Stimulated activated CD4-positive, alpha-beta T cell treated with anti-CD3 and anti-CD28 coated beads, Interleukin-2, amount 100 ng/mL, for 24 hours (primary cell): ENCODE results near the gene TREH.
"Not testable (repeated sequence)": the region's sequence is repeated elsewhere in the genome, so short reads cannot be mapped to it uniquely, and the experiment has no call there.

ENCODE experiments used
- DNase-seq, 2 donors: peaks; one replicate each; pipeline ENCODE4 v3.0.0-alpha.2; 2020

The TREH gene

GRCh38 chr11:118627566-118627965, 51.9 kb downstream of the TREH start:
- DNase-seq: no peak

DNA sequence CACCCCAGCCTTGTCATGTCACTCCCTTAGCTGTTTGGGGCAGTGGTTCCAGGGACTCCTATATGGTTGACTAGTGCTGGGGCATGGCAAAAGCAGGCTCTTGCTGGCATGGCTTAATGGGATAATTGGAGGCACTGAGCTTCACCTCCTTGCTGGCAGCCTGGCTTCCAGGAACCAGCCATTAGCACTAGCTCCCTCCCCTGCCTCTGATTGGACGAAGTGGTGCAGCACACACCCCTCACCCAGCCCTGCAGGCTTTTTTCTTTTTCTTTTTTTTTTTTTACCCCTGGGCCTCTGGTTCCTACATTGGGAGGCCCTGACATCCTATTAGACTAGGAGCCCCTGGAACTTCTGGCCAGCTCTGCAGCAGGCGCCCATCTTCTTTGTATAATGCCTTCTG, 53.5 kb downstream of the TREH start:
- DNase-seq: no peak

DNA sequence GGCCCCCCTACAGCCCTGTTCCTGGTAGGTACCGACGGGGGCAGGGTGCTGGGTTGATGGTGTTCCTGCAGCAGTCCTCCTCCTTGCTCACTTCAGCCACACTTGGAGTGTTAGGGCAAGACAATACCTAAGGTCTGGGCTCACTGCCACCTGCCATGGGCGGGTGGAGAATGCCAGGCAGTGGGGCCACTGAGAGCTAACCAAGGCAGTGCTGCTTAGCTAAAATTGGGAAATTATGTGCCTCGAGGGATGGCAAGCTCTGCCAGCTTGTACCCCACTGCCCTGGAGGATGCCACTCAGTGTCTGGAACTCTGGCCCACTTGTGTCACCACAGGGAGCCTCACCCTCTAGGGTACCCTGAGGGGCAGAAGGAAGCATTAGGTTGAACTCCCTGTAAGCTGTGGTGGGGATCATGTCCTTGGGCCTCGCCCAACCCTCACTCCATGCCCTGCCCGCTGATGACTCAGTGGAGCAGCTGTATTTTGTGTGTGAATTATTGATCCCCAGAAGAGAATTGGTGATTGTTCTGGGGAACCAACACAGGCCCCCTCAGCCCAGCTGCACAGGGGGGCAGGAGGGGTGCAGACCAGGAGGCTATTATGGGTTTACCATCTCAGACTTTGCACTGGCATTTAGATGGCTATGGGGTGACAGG, 54.3 kb downstream of the TREH start:
- DNase-seq: no peak

DNA sequence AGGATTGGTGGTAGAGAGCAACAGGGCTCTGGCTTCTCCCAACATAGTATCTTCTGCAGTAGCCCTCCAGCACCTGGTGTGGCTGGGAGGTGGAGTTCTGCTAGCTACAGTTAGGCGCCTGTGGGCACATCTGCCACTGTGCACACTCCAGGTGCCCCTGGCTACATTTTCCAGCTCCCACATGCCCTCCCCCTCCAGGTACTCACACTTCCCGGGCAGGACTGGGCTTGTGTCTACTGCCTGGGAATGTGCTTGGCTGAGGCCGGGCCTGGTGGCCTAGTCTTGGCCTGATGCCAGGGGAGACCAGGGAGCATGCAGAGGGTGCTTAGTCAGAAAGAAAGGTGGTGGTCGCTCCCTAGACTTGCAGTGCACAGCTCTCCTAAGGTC, 56.2 kb downstream of the TREH start:
- DNase-seq: no peak

DNA sequence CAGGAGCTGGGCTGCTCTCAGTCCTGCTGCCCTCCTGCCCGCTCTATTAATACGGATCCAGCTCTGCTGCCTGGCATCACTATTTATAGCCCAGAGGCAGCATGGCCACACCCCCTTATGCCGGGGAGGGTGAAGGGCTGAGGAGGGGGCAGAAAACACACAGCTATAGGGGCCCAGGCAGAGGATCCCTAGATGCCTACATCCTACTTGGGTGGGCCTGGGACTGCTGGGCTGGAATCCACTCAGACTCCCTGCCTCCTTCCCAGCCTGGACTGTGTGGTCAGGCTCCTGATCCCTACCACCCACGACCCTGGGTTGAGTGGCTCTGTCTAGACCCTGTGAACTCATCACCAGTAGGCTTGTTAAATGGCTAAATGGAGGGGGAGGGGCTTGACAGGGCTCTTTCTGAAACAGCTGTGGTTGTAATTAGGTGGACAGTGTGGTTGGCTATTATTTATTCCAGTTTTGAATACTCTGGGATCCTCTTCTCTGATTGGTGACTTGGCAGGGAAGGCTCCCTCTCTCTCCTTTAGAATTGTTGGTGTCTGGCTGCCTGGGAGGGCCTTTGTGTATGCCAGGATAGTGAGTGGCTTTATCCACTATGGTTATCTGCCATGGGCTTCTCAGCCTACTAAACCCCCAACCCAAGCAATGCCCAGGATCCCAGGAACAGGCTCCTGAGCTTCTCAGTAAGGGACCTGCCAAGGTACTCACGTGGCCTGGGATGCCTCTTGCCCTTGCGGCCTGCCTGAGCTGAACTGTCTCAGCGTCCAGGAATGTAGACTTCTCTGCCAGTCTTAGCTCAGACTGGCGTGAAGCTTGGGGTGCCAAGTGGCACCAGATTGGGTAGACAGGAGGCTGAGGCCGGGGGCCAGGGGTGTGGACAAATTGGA, 56.8 kb downstream of the TREH start:
- DNase-seq: no peak

DNA sequence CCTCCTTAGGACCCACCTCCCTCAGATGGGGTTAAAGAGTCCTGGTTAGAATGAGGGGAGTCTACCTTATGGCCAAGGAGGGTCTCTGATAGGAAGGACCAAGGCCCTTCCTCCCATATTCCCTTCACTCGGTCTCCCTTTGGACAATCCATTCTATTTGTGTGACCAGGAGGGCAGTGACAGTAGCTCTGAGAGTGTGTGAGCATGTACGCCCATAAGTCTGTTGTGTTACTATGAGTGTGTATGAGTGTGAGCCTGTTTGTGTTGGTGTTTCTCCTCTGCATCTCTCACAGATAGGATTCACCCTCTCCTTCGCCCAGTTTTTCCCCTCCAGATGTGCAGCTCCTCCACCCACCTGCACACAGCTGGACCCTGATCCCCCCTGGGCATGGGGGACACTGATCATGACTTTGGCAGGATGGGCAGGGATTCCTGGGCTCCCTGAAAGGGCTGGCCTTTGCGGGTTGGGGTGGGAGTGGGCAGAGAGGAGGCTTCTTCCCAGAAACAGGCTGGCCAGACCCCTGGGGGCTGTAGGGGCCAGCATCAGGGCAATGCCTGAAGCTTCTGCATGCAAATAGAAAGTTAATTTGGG, 57.6 kb downstream of the TREH start:
- DNase-seq: no peak

- peak; percentile 33 to 51 for DNase-seq
Measured at GRCh38 chr11:118621071-118621783, 58.2 kb downstream of the TREH start.

DNA sequence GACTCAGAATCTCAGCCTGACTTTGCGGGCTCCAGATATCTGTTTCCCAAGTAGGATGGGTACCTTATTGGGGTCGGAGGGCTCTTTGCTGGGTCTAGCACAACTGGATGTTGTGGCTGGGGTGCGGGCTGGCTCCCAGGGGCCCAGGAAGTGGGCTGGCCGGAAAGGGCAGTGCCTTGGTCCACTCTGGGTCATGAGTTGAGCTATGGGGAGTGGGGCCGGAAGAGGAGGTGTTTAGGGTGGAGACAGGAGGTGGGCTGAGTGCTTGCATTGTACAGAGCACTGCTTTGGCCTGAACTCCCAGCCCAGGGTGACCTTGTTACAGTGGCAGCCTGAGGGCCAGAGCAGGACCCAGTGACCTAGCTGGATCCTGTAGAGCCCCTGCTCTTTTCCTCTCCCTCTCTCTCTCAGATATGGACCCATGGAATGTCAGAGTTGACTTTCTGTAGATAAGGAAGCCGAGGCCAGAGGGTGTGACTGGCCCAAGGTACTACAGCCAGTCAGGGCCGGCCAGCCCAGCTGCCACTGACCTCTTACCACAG, 58.9 kb downstream of the TREH start:
- no peak for DNase-seq

DNA sequence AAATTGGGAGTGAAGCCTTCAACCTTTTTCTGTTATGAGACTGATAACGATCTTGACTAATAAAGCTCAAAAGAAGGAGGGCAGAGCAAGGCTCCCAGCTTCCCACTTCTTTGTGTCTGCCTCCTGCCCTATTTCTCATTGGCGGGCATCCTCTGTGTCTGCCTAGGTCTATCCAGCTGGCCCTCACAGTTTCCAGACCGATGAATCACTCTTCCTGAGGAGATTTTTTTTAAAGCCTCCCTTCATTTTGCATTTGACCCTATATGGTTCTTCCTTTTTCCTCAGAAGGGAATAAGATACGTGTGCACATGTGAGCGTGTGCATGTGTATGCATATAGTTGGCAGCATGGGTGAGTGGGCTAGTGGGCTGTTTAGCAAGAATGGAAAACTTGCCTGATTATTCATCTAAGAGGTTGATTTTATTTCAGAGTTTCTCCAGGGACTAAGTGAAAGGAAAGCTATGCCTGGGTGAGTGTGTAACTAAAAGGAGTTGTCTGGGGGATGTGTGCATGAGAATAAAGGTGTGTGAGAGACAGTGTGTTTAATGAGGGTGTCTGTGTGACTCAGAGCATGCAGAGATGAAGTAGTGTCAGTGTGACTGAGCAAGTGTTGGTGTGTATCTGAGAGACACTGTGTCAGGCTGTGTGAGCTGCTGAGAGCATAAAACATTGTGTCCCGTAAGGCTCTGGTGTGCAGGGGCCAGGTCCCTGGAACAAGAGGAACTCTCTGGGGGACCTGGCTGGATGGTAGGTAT, 59.8 kb downstream of the TREH start:
- DNase-seq: no peak

DNA sequence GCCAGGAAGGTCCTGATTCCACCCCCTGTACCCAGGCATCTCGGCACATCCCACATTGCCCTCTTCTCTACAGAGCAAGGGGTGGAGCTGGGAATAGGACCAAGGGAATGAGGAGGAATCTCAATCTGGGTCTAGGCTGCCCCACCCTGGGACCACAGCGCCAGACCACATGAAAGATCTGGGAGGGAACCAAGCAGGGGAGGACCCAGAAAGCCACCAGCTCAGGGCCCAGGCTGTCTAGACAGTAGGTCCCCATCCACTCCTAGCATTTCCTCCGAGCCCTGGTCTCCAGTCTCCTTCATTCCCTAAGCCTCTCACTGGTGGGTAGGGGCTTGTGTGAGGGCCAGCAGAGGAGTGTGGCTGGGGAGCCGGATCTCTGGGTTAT, 60.5 kb downstream of the TREH start:
- DNase-seq: no peak

DNA sequence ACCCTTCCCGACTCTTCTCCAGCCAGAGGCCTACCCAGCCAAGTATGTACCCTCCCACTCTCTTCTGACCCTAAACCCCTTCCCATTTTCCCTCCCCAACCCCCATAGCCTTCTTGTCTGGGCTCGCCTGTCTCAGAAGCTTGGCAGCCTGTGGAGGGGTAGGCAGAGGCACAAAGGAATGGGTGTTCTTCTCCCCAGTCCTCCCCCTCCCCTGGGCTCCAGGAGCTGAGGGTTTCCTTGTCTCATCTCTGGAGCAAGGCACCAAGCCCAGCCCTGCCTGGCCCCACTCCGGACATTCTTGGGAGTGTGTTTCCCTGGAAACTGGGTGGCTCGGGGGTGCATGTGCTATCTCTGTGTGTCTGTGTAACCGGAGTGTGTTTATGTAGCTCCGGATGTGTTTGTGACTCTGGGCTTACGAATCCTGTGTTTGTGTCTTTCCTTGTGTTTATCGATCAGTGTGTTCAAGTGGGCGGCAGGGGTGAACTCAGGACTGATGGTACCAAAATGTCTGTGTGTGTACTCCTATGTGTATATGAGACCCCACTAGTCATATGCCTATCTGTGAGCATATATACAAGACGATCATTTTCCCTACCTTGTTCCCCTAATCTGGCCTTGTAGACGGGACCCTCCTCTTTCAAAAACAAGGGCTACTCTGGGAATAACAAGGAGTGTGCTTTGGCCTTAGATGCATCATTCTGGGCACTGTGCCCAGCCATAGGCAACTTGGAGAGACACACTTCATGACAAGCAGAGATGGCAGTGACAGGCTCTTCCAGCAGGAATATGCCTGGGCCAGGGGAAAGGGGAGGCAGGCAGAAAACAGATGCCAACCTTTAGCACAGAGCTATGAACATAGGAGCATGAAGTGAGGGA, 61.1 kb downstream of the TREH start:
- DNase-seq: no peak

DNA sequence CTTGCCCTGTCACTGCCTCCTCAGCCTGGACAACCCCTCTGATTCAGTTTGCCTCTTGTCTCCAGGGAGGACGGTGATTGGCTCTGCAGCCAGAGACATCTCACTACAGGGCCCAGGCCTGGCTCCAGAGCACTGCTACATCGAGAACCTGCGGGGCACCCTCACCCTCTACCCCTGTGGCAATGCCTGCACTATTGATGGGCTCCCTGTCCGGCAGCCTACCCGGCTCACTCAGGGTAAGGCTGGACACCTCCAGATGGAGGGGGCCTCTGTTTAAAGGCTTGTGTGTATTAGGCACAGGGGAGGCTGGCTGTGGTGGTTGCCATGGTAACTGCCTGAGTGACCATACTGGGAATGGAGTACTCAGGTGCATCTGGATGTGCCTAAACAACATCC, 63.5 kb downstream of the TREH start:
- no peak for DNase-seq

DNA sequence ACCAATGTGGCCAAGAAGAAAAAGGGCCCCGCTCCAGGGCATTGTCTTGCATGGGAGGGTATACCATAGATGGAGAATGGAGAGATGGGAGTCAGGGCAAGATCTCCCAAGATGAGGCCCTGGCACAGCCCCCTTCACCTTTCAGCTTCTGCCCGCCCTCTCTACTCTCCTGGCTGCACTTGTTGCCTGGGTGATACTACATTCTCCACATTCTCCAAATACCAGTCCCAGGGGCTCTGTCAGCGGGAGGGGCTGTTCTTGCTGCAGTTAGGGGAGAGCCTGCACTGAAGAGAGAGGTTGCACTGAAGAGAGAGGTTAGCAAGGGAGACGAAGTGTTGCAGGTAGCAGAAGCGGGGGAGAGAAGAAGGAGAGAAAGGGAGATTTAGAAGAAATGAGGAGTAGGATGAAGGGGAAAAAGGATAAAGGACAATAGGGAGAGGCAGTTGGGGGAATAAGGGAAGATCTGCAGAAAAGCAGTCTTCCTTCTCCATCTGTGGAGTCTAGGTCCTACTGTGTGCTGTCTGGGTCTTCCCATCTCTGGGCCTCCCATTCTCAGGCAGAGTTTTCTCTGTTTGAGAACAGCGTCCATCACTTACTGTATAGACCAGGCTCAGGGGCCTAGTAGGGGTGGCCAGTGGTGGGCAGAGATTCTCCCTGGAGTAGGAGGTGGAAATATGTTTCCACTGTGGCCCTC, 64.0 kb downstream of the TREH start:
- no peak for DNase-seq

- DNase-seq: no peak
Measured at GRCh38 chr11:118614511-118614910, 64.9 kb downstream of the TREH start.

GRCh38 chr11:118612378-118612777, 67.1 kb downstream of the TREH start:
- DNase-seq: no peak

GRCh38 chr11:118611433-118611795, 68.0 kb downstream of the TREH start:
- not testable (repeated sequence) for DNase-seq

DNA sequence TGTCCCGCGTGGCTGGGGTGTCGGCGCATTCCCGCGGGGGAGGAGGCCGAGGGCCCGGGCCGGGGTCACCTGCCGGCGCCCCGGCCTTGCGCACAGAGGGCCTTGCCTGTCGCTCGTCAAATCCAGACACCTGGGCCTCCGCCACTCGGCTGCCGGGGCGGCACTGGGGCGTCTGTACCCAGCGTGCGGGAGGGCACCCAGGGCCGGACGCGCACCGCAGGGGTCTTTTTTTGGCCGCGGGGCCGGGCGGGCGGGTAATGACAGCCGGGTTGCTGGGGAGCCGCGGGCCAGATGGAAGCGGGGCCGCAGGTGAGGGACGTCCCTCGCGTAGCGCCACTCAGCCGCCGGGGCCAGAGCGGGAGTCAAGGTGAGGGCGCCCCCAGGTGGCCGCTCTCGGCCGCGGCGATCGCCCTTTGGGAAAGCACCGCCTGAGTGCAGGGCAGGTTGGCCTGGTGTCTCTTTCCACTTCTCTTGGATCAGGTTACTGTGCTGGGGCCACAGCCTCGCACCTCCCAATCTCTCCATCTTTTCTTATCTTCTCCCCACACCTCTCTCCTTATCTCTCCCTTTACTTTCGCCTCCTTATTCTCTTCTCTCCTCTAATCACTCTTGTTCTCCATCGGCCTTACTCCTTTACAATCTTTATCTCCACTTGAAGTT, 68.5 kb downstream of the TREH start:
- peak; percentile 88 to 89 for DNase-seq

DNA sequence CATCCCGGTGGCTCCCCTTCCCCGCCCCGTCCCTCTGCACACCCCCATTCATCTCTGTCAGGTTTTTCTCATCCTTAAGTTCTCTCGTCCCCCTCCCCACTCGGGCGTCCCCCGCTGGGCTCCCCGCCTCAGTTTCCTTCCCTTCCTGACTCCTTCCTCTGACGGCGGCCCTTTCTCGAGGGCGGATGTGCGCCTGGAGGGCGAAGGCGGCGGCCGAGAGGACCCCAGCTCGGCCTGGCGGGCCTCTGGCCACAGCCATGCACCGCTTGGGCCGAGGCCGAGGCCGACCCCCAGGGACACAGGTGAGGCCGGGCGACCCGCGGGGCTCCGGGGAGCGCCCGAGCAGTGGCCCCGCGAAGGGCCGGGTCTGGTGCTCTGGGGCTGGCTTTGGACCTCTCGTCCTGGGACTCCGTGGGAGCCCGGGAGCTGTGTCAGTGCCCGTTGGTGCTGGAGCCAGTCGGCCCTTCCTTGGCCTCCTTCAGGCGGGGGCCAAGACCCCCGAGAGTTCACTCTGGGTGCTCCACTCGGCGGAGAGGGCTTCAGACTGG, 69.2 kb downstream of the TREH start:
- DNase-seq: peak; percentile 25 to 27

- peak; percentile 29 to 38 for DNase-seq
Measured at GRCh38 chr11:118609380-118610224, 69.8 kb downstream of the TREH start.
